Fibroblast of gingiva (primary cell): ENCODE results near the gene PTOV1.

Experiments
- DNase-seq: peaks from one replicate; pipeline ENCODE4 v3.0.0-alpha.2; 2011; ENCODE audit warnings: low read depth

The PTOV1 gene

GRCh38 chr19:49844138-49845095 lies 6.5 kb upstream of the PTOV1 start:
- no peak for DNase-seq

DNA sequence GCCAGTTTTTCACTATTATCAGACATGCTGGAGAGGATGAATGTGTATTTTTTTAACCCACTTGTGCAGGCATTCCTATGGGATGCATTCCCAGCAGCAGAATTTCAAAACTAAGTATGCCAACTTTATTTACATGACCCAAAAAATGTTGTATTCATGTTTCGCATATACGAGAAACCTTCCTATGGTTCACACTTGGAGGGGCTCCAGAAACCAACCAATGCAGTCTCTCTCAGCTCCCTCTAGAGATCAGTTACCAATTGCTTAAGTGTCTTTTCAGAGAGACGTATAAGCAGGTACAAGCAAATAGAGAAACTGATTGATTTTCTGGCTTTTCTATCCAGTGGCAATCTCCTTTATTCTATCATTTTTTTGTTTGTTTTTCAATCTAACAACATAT lies 5.5 kb upstream of the PTOV1 start:
- peak; percentile 49 for DNase-seq

GRCh38 chr19:49846408-49846807 lies 4.6 kb upstream of the PTOV1 start:
- DNase-seq = no peak

GRCh38 chr19:49847731-49848696 lies 2.9 kb upstream of the PTOV1 start:
- peak; percentile 71 for DNase-seq

DNA sequence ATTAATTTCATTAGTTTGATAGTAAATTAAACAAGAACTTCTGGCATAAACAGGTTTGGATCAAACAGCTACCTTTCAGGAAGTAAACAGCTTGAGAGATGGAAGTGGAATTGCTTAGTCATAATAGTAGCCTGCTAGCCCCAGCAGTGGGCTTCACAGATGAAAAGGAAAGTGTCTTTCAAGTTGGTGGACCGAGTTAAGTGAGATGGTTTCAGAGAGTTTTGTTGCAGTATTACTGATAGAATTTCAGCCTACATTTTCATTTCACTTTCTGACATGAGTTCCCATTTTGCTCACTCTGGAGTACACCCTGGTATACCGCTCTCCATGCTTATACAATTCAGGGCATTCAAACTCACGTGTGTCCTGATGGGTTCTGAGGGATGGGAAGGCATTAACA lies 2.0 kb upstream of the PTOV1 start:
- no peak for DNase-seq

DNA sequence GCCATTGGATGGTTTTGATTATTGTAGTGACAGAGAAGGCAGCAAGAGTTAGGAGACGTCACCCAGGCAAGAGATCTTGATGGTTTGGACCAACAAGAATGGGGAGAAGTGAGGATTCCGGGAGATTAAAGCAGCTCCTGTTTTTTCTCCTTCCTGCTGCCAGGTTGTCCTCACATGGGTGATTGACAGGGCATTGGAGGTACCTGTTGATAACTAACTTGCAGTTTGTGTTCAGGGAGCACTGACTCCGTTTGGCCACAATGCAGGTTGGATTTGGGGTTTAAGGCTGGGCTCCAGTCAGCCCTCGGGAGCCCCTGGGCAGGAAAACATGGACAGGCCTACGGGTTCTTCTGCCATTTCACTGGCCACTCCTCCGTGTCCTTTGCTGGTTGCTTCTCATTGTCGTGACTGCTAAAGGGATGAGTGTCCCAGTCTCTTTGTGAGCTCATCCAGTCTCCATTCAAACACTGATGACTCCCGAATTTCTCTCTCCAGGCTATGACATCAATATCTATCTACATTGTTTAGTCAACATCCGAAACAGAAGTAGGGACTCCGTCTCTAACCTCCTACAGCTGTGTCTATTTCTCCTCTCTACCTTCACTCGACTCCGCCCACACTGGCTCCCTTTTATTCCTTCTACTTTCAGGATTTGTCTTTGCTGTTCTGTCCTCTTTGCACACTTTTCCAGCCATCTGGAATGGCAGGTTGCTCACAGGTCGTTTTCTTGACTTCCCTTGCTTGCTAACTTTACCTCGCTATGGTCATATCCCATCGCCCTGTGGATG lies 1.3 kb upstream of the PTOV1 start:
- no peak for DNase-seq

DNA sequence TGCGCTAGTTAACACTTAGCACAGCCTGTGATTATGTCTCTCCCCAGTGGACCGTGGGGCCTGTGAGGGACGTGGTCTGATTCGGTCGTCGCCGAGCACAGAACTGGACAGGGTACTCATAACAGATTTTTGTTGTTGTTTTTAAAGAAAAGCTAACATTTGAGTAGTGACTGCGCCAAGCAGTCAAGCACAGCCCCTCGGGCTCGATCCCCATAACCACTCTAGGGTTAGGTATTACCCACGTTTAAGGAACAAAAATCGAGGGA lies 805 bp upstream of the PTOV1 start:
- no peak for DNase-seq

- DNase-seq = no peak
These were observed 699 bp downstream of the PTOV1 start for GRCh38 chr19:49851456-49852259.

- DNase-seq = no peak
These were observed 1.7 kb downstream of the PTOV1 start for GRCh38 chr19:49852631-49853126.

- DNase-seq = no peak
These were observed 3.0 kb downstream of the PTOV1 start for GRCh38 chr19:49853852-49854377.

GRCh38 chr19:49854378-49855263 lies 3.7 kb downstream of the PTOV1 start:
- no peak for DNase-seq

DNA sequence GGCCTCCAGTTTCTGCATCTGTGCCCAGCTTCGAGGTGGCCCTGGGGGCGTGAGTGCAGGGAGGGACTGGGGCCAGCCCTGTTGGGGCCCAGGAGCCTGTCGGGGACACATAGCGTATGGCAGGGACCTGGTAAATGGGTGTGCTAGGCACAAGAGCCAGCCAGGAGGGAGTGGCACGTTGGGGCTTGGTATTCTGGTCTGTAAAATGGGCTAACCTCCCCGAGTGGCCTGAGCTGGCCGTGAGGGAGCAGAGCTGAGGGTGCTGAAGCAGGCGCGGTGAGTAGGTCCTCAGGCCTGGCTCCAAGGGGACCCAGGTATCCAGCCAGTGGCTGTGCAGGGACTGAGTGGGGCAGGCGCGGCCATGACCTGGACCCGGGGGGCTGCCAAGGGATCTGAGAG lies 4.3 kb downstream of the PTOV1 start:
- DNase-seq = no peak

- no peak for DNase-seq
These were observed 5.0 kb downstream of the PTOV1 start for GRCh38 chr19:49855676-49856573.

DNA sequence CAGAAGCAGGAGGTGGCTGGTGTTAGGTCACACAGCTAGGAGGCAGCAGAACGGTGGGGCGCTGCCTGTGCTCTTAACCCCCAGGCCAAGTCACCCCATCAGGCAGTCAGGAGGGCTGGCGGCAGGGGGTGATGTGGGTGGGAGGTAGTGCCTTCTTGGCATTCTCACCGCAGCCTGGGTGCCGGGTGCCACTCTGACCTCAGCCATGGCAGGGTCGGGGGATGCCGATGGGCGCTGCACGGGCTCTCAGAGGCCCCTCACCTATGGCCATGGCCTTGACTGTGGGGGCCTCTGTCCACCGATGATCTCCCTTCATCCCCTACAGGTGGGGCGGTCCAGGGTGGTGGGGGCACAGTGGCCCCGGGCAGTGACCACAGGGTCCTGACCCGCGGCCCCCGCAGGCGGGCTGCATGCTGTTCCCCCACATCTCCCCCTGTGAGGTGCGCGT lies 5.6 kb downstream of the PTOV1 start:
- no peak for DNase-seq

DNA sequence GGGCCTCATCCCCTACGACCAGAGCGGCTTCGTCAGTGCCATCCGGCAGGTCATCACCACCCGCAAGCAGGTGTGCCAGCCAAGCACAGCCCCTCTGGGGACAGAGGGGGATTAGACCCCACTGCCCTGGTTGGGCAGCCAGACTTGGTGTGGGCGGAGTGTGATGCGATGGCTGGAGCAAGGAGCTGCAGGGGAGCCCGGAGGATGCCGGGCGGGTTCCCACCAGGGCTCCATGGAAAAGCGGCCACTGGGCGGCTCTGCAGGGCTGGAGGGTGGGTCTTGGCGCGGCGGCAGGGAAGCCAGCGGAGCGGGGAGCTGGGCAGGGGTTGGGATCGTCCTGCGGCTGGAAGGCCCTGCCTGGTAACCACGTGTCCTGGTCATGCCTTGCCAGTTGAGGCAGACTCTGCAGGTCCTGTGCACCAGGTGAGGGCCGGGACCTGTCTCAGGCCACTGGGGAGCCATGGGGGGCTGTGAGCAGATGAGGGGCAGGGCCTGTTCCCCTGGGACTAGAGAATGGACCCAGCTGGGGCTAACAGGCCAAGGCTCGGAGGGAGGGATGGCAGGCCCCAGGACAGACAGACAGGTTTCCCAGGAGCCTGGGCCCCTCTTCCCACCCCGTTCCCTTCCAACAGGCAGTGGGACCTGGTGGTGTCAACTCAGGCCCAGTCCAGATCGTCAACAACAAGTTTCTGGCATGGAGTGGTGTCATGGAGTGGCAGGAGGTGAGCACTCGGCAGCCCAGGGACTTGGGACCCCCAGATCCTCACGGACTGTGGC lies 6.3 kb downstream of the PTOV1 start:
- no peak for DNase-seq

- DNase-seq = no peak
These were observed 6.8 kb downstream of the PTOV1 start for GRCh38 chr19:49857838-49858087.

- DNase-seq = no peak
These were observed 7.4 kb downstream of the PTOV1 start for GRCh38 chr19:49858088-49858985.
